GM18502 (cell line): ENCODE measurements around the gene ARNT2.
"Not testable (repeated sequence)": the region's sequence is repeated elsewhere in the genome, so short reads cannot be mapped to it uniquely, and the experiment has no call there.

Experiments
- ATAC-seq: cut with Tn5 transposase; IDR thresholded peaks from one replicate; pipeline ENCODE4 v1.9.1; 2021; ENCODE audit warnings: mild to moderate bottlenecking; ENCODE audit not compliant: unreplicated experiment, poor library complexity

ARNT2 gene

DNA sequence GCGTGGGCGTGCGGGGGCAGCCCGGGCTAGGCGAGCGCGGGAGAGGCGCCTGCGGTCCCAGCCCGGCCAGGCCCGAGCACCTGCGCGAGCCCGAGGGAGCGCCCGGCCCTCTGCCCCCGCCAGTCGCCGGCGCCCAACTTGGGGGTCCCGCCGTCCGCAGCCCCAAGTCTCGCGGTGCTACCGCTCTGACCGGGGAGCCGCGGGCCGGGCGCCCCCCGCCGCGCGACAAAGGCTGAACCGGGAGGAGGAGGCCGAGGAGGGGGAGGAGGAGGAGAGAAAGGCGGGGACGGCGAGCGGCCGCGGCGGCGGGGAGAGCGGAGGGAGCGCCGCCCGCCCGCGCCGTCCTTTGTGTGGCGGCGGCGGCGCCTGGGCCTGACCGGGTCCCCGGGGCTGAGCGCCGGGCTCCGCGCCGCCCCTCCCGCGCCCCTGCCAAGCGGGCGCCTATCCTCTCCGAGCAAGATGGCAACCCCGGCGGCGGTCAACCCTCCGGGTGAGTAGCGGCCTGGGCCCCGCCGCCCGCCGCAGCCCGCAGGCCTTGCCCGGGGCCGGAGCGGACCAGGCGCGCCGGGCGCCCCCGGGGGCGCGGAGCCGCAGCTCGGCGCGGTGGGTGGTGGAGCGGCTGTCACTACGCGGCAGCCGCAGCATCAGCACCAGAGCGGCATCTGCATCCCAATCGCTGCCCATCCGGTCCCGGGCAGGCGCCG is at the start of gene ARNT2:
ARNT2 (plus strand) TSS at position 326 of the 704 bp plus-strand sequence; CDS start at position 460, 134 bp downstream.
- ATAC-seq: no peak

DNA sequence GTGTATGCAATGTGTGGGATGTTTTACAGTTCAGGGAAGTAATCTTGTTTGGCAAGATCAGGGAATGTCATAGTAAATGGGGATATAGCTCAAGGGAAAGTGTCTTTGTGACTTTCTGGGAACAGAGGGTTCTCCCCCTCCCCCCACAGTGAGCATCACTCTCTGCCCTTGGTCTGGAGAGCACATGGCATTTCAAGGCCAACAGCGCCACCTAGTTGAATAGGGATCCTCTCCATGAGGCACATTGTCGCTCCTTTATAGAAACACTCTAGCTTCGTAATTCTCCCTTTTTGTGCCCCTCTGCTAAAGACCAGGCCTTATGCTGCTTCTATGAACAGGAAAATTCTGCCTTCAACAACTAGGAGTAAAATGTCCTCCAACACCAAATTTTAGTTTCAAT is 37.1 kb upstream of the ARNT2 start:
- ATAC-seq: no peak

DNA sequence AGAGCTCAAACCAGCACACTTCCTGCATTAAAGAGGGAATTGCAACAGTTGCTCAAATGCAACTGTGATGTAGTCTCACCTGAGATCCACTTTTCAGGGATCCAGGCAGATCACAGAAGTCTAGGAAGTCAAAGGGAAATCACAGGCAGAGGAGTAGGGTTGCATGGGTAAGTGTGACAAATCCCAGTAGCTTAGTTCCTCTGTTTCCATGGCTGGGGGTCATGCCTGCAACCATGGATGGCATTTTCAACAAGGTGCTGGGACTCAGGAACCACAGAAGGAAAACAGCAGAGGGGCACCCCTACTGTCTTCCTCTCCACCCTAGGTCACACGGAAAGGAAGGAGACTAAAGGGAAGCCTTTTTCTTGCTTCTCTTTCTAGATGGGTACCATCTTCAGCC is 36.5 kb upstream of the ARNT2 start:
- ATAC-seq: no peak

DNA sequence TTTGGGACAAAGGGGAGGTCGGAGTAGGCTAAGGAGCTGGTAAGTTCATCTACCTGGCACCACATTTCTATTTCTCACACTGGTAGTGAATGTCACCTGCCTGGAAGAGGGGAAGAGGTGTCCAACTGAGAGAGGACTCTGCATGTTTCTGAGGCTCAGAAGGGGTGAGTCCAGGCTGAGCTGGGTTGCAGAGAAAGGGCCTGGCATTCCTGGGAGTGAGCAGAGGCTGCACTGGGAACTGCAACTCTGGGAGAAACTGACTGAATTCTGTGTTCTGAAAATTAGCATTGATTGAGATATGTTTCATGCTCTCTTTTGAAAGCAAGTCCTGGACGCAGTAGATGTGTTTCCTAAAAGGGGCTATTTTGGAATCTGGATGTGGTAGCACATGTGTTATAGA is 32.3 kb upstream of the ARNT2 start:
- ATAC-seq: no peak

DNA sequence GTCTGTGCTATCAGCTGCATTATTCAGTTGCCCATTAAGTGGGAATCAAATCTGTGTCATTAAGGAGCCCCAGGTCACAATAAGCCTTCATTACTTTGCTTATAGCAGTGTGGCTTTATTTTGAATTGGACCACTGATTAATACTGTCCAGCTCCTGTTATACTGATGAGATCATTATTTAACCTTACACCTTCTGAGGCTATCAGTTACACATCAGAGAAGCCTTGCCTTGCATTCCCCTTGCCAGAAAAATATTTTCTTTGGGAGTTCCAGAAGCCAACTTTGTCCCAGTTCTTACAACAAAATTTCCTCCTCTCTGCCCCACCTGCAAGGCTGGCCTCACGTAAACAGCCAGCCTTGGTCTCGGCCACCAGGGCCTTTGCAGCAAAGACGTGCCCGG is 29.7 kb upstream of the ARNT2 start:
- no peak for ATAC-seq

DNA sequence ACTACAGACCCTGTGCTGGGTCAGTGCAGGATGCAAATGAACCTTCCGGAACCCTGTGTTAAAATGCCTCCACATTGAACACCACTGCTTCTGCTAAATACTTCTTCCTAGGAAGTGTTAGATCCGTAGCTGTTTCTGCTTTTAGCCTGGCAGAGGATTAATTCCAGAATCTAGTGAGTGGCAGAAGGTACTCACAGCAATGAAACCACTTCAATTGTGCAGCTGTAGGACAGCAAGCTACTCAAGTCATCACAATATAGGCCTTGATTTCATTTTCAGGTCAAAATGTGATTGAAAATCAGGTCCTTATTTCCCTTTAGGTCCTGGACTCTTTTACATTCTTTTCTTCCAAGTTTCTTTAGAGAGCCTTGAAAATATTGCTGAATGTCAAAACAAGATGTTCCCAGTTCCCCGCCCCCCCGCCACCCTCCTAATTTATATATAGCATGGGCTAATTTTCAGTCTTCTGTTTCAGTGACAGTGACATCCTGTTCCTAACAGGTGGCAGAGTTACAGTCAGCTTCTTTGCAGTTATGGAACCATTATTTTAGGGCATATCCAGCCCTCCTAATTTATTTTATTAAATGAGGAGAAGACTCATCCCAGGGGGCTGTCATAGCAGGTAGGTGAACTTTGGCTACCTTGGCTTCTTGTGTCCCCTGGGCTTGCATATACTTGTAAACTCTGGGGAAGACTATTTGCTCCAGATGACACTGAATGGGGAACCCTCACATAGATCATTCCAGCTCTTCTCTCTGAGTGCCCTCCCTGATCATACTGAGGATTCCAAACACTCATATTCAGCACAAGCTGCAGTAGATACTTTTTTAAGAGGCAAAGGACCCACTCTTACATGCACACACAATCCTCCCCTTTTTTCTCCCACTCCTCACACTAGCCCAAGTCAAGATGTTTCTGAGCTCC is 28.0 kb upstream of the ARNT2 start:
- ATAC-seq: no peak

DNA sequence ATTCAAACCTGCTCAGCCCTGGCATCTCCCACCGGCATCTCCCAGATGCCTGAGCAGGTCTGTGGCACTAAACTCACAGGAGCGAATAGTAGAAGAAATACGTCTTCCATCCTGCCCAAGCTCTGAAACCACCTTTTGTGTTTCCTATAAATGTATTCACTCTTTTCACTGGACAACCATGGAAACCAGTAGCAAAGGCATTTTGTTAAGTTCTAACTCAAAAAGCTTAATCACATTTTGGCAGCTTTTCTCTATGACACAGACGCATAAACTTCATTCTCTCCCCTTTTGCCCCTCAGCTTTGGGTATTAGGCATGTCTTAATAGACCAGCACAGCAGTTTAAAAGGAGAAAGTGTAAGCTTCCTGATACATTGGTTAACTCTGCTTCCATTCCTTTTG is 24.5 kb upstream of the ARNT2 start:
- ATAC-seq: no peak

DNA sequence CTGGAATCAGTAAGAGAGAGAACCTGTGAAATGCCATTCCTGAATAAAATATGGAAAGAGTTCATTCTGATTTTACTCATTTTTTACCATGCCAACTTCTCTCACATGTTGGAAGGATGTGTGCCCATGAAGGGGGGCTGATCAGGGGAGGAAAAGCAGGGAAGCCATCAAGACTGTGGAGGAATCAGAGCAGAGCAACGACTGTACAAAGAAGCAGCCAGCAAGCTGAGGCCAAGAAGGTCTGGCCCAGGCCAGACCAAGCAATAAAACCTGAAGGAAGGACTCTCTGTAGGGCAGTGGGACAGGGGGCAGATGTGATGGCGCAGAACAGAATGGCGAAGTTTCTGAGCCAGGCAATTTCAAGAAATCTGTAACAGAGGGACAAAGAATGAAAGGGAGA is 24.0 kb upstream of the ARNT2 start:
- ATAC-seq: no peak

DNA sequence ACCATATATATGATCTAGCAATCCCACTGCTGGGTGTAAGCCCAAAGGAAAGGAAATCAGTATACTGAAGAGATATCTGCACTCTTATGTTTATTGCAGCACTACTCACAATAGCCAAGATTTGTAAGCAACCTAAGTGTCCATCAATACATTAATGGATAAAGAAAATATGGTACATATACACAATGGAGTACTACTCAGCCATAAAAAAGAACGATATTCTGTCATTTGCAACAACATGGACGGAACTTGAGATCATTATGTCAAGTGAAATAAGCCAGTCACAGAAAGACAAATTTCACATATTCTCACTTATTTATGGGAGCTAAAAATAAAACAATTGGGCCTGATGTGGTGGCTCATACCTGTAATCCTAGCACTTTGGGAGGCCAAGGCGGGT is 21.9 kb upstream of the ARNT2 start:
- ATAC-seq: no peak

DNA sequence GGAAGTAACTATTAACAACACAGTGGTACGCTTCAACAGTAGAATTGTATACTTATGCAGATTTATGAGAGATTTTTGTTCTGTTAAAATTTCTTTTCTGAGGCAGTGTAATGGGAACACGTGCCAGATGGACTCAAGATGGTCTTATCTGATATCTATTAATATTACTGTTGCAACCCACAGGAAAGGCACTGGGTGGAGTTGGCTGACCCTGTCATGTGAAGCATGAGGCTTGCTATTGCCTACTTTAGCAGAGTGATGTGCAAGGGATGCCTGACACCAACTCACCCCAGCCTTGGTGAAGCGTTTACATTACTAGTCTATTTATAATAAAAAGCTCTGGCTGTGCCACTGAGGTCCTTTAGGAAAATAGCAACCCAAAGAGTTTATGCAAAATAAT is 19.8 kb upstream of the ARNT2 start:
- no peak for ATAC-seq

DNA sequence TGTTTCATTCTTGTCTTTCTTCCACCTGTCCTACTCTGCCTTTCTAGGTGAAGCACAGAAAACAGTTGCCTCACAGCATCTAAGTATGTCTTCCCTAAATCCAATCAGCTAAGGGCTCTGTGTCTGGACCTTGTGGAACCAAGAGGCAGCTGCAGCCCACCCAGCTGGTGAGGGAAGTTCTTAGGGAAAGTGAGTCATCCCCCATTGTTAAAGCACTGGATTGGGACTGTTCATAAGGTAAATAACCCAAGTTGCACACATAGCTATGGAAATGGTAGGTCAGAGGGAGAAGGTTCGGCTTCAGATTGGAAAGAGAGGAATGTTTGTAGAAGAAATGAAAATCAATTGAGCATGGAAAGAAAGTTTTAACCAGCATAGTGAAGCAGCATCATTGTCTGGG is 18.0 kb upstream of the ARNT2 start:
- no peak for ATAC-seq

DNA sequence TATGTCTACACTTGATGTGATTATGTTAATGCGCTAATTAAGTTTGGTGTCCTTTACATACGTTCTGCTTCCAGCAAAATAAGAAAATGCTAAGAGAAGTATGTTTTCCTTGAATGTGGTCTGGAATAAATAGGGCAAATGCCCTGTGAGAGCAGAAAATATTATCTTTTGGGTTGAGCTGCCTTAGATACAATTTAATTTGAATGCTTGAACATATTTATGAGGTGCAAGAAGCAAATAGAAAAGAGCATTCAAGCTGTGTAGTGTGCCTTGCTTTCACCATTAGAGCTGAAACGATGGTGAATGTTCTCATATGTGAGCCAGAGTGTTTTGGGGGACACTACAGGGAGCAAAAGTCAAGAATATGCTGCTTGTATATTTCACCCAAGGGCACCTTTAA is 15.9 kb upstream of the ARNT2 start:
- ATAC-seq: no peak

DNA sequence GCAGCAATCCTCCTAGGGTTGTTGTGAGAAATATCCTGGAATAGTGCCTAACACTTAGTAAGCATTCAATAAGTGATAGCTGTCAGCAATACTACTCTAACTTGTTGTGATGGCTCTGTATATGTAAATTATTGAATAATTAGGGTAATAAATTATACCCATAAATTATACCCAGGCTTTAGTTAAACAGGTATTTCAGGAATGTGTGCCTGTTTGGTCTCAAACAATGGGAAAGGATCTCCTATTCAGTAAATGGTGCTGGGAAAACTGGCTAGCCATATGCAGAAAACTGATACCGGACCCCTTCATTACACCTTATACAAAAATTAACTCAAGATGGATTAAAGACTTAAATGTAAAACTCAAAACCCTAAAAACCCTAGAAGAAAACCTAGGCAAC is 14.8 kb upstream of the ARNT2 start:
- ATAC-seq: no peak

DNA sequence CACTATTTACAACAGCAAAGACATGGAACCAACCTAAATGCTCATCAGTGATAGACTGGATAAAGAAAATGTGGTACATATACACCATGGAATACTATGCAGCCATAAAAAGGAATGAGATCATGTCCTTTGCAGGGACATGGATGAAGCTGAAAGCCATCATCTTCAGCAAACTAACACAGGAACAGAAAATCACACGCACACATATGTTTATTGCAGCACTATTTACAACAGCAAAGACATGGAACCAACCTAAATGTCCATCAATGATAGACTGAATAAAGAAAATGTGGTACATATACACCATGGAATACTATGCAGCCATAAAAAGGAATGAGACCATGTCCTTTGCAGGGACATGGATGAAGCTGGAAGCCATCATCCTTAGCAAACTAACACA is 13.2 kb upstream of the ARNT2 start:
- not testable (repeated sequence) for ATAC-seq

DNA sequence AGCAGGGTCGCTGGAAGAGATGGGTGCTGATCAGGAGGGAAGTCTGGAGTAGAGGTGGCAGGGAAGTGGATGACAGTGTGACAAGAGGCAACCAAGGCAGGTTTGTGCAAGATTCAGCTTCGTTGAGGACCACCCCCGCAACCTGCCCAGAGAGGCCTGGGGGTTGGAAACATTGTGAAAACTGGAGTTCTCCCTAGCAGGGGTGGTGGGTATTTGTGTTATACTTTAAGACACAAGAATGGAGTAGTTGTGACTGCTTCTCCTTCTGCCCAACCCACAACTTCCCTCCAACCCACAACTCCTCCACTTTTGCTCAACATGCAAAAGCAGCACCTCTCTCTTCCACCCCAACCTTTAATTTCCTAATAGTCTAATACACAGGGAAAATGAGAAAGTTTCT is 8.6 kb upstream of the ARNT2 start:
- ATAC-seq: no peak

DNA sequence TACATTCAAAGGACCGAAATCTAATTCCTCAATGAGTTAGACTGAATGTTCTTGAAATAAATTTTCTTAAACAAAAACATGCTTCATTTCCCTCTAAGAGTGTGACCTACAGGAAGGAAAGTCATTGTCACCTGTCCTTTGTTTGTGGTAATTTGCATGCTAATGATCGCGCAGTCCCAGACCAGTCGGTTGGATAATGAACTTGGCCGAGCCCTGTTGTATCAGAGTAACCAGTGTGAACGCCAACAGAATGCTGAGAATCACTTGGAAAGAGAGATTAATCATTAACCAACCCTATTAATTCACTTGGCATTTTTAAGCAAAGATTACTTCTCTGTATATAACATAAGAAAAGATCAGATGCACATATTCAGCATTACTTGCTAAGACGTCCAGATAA is 8.1 kb upstream of the ARNT2 start:
- no peak for ATAC-seq

DNA sequence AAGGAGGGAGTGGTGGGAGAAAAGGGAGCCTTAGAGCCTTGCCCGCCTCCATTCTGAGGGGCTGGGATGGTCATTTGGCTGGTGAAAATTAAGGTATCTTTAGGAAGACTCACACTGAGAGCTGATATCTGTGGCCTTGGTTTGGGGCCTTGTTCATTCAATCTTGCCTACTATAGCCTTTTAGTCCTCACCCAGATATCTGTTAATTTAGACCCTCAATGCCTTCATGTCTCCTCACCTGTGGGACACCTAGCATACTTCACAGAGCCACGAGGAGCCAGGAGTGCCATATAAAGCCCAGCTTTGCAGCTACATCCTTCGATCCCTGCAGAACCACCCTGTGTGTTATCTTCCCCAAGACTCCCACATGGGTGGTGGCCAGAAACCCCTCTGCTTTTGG is 4.7 kb upstream of the ARNT2 start:
- ATAC-seq: no peak

DNA sequence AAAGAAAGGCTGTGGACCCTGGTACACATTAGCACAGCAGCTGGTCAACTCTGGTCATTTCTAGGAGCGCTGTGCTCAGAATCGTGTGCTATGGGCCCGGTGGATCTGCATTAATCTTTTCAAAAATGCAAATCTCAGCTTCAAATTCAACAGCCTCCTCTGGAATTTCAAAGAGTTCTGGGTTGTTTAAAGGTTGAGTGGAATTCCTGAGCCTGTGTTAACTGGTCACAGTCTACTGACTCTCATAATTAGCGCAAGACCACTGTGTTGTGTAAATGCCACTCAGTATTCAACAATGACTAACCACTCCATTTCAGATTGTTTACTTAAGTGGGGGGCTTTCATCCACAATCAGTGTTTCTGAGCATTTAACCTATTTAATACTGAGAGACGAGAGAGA is 2.7 kb upstream of the ARNT2 start:
- no peak for ATAC-seq

DNA sequence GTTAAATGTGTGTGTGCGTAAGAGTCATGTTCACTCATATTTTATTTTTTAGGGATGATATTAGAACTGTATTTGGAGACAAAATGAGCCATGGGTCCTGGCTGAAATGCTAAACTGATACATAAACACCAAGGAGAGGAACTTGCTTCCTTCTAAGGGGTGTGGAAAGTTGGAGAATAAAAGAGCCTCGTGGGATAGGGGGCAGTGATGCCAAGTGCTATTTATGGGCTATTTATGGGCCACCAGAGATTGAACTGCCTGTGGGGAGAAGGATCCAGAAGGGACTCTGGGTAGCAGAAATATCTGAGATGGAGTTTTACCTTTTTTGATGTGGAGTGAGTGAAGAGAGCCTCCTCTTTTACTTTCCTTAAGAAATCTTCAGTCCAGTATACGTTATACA is 1.8 kb upstream of the ARNT2 start:
- no peak for ATAC-seq

DNA sequence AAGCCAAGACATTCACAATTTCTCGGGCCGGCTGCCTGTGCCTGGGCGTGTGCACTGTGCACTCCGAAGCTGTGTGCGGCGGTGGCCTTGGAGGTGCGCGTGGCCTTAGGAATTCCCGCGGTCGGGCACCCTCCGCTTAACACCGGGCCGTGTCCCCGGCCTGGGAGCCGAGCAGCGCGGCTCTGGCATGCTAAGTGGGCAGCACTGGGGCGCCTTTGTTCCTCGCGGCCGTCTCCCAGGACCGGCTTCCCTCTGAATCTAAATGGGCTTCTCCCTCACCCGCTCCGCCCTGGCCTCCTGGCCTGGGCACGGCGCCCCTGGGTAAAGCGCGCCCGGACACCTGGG is 498 bp upstream of the ARNT2 start:
- no peak for ATAC-seq

DNA sequence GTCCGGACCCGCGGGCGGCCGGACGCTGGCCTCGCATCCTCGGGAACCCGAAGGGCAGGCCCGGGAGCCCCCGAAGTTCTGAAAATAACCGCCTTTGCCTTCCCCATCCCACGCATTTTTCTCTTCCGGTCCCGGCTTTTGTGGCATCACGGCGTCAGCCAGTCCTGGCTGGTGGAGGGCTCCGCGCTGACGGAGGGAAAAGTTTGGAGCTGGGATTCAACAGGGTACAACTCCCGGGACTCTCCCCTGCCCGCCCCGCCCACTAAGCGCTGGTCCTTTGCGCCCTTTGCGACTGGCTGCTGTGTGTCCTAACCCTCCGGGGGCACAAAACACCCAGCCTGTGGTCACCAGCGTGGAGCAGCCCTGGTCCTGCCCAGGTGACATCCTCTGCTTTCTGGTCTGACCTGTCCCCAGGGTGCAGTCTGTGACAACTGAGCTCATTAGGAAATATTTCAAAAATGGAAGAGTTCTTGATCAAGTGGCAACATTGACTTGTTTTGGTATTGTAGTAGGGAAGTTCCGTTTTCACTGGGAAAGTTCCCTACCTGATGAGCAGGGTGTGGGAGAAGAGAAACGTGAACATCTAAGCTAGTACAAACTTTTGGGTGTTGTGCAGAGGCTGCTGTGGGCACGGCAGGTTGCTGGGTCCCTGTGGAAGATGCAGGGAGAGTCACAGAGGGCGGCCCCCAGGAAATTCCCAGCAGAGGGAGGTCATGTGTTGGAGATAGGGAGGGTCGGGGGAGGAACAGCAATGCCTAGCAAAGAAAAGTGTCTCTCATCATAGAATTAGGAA is 775 bp downstream of the ARNT2 start:
- no peak for ATAC-seq
